ENCODE measurements around the gene PTPRB. TPM values are rescaled to one million over a fixed set of nuclear protein-coding genes. Genes with fewer than 3 reads are reported as not detected.

PTPRB gene
- total RNA-seq, 1 experiment from 2014 or later, result 0.17 TPM

GRCh38 chr12:70555081-70555480 is 82.1 kb downstream of the PTPRB start:
- H3K27ac ChIP-seq (ENCODE audit: low read depth, low read length), result no peak overlapping the region
- ChIA-PET POLR2A (no interaction called here), RAD21 (ENCODE audit: low non-redundant PET in 1 of 2, low total read pairs in 2 of 2, uncharacterized antibody in 2 of 2, unreplicated experiment in 2 of 2) (no interaction called here), CTCF (interaction anchor here (1.1 kb wide), 1 partner anchor 22 kb away, joined by 3 read pairs; no protein-coding TSS in a partner anchor)
- peaks cover 7 to 26% of the 10 kb centered on the region in 2 experiments for H3K4me1 ChIP-seq (ENCODE audit: control insufficient read depth in 1 of 2, insufficient read depth in 2 of 2, low read length in 2 of 2)
- no peaks in the 10 kb centered on the region for H3K9me2 ChIP-seq (ENCODE audit: insufficient read depth)
- no peaks in the 10 kb centered on the region for H3K36me3 ChIP-seq (ENCODE audit: control insufficient read depth in 1 of 2, insufficient read depth in 2 of 2, low read length in 2 of 2)
- DNase-seq (ENCODE audit: low read depth, low spot score) (no peak), ATAC-seq (no peak)
- no TSS peak for BruUV-seq (replicated peaks)
- H3K9ac ChIP-seq (ENCODE audit: low read length), result no peak overlapping the region
- no peaks in the 10 kb centered on the region for H3K79me2 ChIP-seq (ENCODE audit: insufficient read depth, low read length)
- no peak overlapping the region for H2AFZ ChIP-seq (ENCODE audit: low read depth, low read length, poor library complexity, severe bottlenecking)
- H3K4me3 ChIP-seq (replicated peaks in 1 of 2; ENCODE audit: low read depth in 1 of 2, low read length in 2 of 2), result no peak overlapping the region
- no peaks in the 10 kb centered on the region for H4K20me1 ChIP-seq (ENCODE audit: insufficient read depth)
- H3K27me3 ChIP-seq (ENCODE audit: insufficient read depth, low read length), result no peaks in the 10 kb centered on the region
- no peak overlapping the region for H3K4me2 ChIP-seq (ENCODE audit: low read length)
- TF ChIP-seq REST (IDR thresholded peaks at IDR 0.05; ENCODE audit: low read depth) (no peak), EZH2 (IDR thresholded peaks at IDR 0.05) (no peak), JUND (IDR thresholded peaks at IDR 0.05) (no peak), SRF (IDR thresholded peaks at IDR 0.05; ENCODE audit: low read depth) (no peak), ZNF274 (IDR thresholded peaks at IDR 0.05; ENCODE audit: low read depth, low read length) (no peak), POLR2A (IDR thresholded peaks at IDR 0.05; ENCODE audit: borderline replicate concordance, extremely low read depth, insufficient read depth, insufficient read length) (no peak), EGR1 (IDR thresholded peaks at IDR 0.05; ENCODE audit: low read depth) (no peak), SP1 (IDR thresholded peaks at IDR 0.05; ENCODE audit: low read depth) (no peak), MAX (IDR thresholded peaks at IDR 0.05) (no peak), YY1 (IDR thresholded peaks at IDR 0.05; ENCODE audit: extremely low read depth, insufficient replicate concordance, low read depth, low read length) (no peak), TCF7L2 (IDR thresholded peaks at IDR 0.05; ENCODE audit: borderline replicate concordance, extremely low read depth, insufficient read depth, insufficient read length) (no peak), POLR2AphosphoS5 (IDR thresholded peaks at IDR 0.05; ENCODE audit: low read depth, low read length) (no peak)
- no peaks in the 10 kb centered on the region for H3K9me3 ChIP-seq (ENCODE audit: control insufficient read depth in 1 of 2, insufficient read depth in 1 of 2, low read depth in 1 of 2, low read length in 2 of 2)
- intact Hi-C loops (cut with micrococcal nuclease), result no loop called here
